H7 (cell line): ENCODE data around the gene FGFR1OP2. TPM values are rescaled to one million over a fixed set of nuclear protein-coding genes. Genes with fewer than 3 reads are reported as not detected.
A peak's percentile ranks its signal among the peaks of the same experiment; 100 is the strongest.
"Not testable (repeated sequence)": the region's sequence is repeated elsewhere in the genome, so short reads cannot be mapped to it uniquely, and the experiment has no call there.

Experiments used
- DNase-seq: peaks from one replicate; pipeline ENCODE4 v3.0.0; 2012
- H3K27me3 ChIP-seq: 2 replicates; pipeline ENCODE4 v1.6.0; 2011; ENCODE audit warnings: mild to moderate bottlenecking, low read length; ENCODE audit not compliant: control insufficient read depth, insufficient read depth
- H3K36me3 ChIP-seq: replicated peaks from 2 replicates; pipeline ENCODE4 v1.5.1; 2011; ENCODE audit warnings: low read length; ENCODE audit not compliant: control insufficient read depth, insufficient read depth
- H3K4me3 ChIP-seq: 2 replicates; pipeline ENCODE4 v1.5.1; 2011; ENCODE audit warnings: low read depth, mild to moderate bottlenecking, control low read depth, low read length, moderate library complexity; ENCODE audit not compliant: insufficient read depth
- total RNA-seq: library from RNA; depleted of rRNA; stranded (reverse); fragments of >200 nt; shearing (Covaris generic); gene quantifications from 2 replicates; pipeline ENCODE4 v1.2.3, GENCODE V29; 2014; rRNA removed

The FGFR1OP2 gene
- total RNA-seq: 24.0 and 39.9 TPM in 2 replicates

DNA sequence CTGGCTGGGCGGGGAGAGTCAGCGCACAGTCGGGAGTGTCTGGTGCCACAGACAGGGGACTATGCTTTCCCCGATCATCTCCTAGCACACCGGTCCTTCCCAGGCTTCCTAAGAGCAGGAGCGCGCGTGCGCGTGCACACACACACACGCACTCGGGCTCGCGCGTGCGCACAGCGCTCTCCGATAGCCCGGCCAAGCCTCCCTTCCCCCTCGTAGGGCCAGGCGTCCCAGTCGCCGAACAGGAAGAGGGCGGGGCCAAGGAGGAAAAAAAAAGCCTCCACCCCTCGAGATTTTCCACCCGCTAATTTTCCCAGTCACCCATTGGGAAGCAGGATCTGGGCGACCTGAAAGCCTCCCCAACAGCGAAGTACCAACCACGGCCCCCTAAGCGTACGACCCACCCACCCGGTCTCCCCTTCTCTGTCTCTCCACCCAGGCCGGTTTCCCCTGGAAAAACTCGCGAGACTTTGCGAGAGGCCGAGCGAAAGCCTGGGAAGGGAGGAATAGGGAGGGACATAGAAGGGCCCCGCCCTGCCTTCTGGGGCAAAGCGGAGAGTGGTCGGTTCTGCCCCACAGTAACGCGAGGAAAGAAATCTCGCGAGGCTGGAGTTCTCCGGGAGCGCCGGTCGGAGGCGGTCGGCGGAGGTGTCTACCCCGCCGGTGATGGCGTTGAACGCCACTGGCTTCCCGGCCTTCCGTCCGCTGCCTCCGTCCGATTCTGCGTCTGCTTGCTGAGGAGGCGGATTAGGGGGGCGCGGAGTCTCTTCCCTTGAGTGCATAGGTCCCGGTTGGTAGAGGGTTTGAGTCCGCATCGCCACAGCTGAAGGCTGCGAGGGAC, at the start of gene FGFR1OP2, which contains the start of gene INTS13:
Gene FGFR1OP2 (plus strand): TSS at position 608 of the 838 bp plus-strand sequence. CDS start 15,689 bp downstream, outside the sequence.
Gene INTS13 (minus strand): TSS at position 119 of the 838 bp plus-strand sequence. CDS start 1,178 bp downstream, outside the sequence.
- DNase-seq: peak; percentile 90

DNA sequence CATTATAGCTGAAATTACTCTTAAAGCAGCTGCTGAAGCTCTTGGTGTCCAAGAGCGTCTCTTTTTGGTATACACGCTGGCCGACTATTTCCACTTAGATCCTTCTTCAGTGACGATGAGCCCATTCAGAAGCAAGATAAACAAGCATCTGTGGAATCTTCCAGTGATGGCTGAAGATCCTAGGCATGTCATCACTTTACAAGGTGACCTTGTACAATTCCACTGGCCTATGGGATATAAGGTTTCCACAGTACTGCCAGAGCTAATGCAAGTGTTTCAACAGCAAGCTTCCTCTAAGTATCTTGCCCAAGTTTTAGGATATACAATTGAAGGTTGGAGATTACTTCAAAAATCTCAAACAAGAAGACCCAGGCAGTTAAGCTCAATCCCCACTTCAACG, 47.5 kb upstream of the FGFR1OP2 start:
- no peak overlapping the region for H3K4me3 ChIP-seq

More for the DNA sequence above, at the start of gene FGFR1OP2, which contains the start of gene INTS13:
- Histone ChIP-seq H3K27me3 (no peaks in the 10 kb centered on the region), H3K4me3 (peak within 1 kb of the TSS; percentile 92), H3K36me3 (peaks cover 2% of the 10 kb centered on the region; the same call in 1 of the 2 replicates)

DNA sequence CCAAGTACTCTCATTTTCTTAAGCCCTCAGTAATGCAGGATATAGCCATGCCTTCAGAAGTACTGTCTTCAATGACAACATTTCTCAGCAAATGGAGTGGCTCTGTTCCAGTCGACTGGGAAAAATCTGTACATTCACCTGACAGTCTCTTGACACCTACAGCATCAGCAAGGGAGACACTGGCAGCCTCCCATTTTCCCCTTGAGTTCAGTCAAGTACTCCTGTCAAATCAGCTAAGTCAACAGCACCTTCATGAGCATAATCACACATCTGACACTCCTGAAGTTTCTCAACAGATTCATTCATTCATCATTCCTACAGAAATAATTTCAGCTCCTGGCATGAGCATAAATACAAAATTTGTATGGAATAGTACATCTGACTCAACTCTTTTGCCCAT, 46.6 kb upstream of the FGFR1OP2 start:
- no peaks in the 10 kb centered on the region for H3K27me3 ChIP-seq
- no peak for DNase-seq
- H3K36me3 ChIP-seq: no peaks in the 10 kb centered on the region
- H3K4me3 ChIP-seq: no peak overlapping the region

More for the DNA sequence above, 47.5 kb upstream of the FGFR1OP2 start:
- H3K36me3 ChIP-seq: no peaks in the 10 kb centered on the region
- DNase-seq: no peak
- H3K27me3 ChIP-seq: no peaks in the 10 kb centered on the region

DNA sequence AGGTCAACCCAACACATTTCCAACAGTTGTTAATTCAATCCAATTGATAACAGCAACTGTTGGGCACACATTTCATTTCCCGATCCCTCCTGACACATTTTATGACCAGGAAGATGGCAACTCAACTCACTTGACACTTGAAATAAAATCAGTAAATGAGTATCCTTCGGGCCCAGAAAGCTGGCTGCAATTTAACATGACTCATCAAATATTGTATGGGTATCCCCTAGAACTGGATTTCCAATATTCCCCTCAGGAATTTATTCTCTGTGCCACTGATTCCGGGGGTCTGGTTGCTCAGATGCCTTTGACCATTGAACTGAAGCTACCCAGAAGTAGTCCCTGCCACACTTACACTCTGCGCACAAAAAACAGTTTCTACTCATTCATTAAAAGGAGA, 42.6 kb upstream of the FGFR1OP2 start:
- Histone ChIP-seq H3K4me3 (no peak overlapping the region), H3K36me3 (peaks cover 2% of the 10 kb centered on the region), H3K27me3 (no peaks in the 10 kb centered on the region)
- DNase-seq: no peak

DNA sequence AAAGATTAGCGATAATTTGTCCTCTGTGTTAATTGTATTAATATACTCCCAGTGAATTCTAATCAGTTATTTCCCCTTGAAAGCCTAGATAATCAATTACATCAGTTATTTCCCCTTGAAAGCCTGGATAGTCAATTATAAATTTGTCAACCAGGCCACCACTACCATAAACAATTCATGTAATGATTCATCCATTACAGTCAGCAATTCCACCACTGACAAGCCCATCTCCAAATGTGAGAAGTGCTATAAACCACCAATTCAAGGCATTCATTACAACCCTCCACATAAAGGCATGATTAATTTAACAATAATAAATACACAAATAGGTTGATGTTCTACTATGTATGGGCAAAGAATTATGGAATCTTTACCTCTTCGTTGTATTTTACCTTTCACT, 41.4 kb upstream of the FGFR1OP2 start:
- peaks cover 2% of the 10 kb centered on the region for H3K36me3 ChIP-seq
- no peak for DNase-seq
- no peaks in the 10 kb centered on the region for H3K27me3 ChIP-seq

DNA sequence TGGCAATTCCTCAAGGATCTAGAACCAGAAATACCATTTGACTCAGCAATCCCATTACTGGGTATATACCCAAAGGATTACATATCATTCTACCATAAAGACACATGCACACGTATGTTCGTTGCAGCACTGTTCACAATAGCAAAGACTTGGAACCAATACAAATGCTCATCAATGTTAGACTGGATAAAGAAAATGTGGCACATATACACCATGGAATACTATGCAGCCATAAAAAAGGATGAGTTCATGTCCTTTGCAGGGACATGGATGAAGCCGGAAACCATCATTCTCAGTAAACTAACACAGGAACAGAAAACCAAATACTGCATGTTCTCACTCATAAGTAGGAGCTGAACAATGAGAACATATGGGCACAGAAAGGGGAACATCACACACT, 34.9 kb upstream of the FGFR1OP2 start:
- H3K27me3 ChIP-seq, H3K4me3 ChIP-seq, DNase-seq, H3K36me3 ChIP-seq: not testable (repeated sequence)

More for the DNA sequence above, 41.4 kb upstream of the FGFR1OP2 start:
- no peak overlapping the region for H3K4me3 ChIP-seq

DNA sequence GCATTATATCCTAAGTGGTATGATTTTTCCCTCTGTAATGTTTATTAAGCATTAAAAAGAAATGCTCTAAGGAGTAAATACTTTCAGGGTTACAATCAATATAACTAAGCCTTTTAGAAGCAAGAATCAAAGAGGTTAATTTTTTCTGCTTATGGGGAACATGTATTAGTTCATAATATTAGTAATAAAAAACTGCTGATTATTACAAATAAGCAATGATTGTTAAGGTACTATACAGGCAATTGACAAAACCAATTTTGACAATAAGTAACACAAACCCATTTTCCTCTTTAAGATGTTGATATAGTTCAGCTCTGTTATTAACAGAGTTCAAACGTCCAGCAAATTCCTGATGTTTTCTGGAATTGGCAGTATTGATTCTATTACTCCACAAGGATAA, 32.2 kb upstream of the FGFR1OP2 start:
- Histone ChIP-seq H3K4me3 (no peak overlapping the region), H3K36me3 (peaks cover 6% of the 10 kb centered on the region), H3K27me3 (no peaks in the 10 kb centered on the region)
- DNase-seq: no peak

DNA sequence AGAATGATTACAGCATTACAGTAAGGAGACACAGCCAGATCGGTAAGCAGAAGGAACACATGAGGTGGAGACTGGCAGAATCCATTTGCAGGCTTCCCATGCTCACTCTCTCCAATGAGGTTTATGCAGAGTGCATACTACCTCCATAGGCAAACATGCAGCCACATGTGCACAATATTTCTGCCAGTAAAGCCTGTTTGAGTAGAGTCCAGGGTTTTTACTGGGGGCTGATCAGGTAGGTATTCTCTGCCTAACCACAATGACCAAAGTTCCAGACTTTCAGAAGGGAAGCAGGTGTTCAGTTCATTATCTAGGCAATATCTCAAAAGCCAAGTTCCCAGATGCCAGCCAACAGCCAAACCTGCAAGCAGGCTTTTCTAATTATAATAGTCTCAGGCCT, 31.6 kb upstream of the FGFR1OP2 start:
- no peak overlapping the region for H3K4me3 ChIP-seq
- H3K27me3 ChIP-seq: no peaks in the 10 kb centered on the region
- no peak for DNase-seq
- peaks cover 7% of the 10 kb centered on the region for H3K36me3 ChIP-seq

DNA sequence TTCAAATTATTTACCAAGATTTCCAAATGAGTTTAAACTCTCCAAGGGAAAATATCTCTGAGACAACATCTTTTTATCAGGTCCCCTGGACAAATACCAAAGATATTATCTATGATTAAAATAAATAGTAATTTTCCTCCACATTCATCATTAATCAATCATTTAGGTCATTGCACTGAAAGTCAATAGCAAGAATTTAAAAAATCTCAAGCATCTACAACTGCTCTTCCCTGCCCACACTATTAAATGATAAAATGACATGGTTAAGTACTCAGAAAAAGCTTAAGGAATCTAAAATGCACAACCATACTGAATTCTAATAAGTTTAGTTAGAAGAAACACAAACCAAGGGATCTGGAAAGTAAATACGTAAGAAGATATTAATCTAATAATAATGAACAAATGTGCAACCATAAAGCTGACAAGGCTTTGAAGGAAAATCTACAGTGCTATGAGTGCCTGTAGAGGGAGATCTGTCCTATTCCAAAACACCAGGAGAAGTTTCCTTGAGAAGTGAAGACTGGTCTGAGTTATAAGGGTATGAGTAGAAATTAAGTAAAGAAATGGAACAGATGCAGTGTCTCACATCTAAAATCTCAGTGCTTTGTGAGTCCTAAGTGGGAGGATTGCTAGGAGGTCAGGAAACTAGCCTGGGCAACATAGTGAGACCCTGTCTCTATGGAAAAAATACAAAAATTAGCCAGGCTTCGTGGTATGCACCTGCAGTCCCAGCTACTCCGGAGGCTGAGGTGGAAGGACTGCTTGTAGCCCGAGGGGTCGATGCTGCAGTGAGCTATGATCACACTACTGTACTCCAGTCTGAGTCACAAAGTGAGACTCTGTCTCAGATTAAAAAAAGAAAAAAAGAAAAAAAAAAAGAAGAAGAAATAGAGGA, 19.7 kb upstream of the FGFR1OP2 start:
- no peaks in the 10 kb centered on the region for H3K27me3 ChIP-seq
- peaks cover 9% of the 10 kb centered on the region for H3K36me3 ChIP-seq
- DNase-seq: no peak
- no peak overlapping the region for H3K4me3 ChIP-seq

DNA sequence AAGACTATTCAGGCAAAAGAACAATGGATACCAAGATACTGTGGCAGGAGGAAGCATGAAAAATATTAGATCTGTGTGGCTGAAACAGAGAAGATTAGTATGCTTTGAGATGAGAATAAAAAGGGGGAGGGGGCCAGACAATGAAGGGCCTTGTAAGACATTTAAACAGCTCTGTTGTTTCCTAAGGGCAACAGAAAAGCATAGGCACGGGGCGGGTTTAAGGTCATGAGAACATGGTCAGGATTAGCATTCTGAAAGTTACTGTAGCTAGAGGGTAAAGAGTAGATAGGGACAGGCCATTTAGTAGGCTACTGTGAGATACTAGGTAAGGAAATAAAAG, 19.1 kb upstream of the FGFR1OP2 start:
- Histone ChIP-seq H3K4me3 (no peak overlapping the region), H3K27me3 (no peaks in the 10 kb centered on the region), H3K36me3 (peaks cover 7% of the 10 kb centered on the region)
- no peak for DNase-seq

DNA sequence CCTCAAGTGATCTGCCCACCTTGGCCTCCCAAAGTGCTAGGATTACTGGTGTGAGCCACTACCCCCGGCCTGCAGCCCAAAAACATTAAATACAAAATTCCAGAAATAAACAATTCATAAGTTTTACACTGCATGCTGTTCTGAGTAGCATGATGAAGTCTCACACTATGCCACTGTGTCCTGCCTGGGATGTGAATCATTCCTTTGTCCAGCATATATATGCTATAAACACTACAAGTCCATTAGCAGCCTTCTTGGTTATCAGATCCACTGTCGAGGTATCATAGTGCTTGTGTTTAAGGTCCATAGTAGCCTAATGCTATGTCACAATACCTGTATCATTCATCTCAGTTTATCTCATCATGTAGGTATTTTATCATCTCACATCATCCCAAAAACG, 16.4 kb upstream of the FGFR1OP2 start:
- no peaks in the 10 kb centered on the region for H3K27me3 ChIP-seq
- H3K36me3 ChIP-seq: peaks cover 10% of the 10 kb centered on the region
- H3K4me3 ChIP-seq: no peak overlapping the region
- no peak for DNase-seq

DNA sequence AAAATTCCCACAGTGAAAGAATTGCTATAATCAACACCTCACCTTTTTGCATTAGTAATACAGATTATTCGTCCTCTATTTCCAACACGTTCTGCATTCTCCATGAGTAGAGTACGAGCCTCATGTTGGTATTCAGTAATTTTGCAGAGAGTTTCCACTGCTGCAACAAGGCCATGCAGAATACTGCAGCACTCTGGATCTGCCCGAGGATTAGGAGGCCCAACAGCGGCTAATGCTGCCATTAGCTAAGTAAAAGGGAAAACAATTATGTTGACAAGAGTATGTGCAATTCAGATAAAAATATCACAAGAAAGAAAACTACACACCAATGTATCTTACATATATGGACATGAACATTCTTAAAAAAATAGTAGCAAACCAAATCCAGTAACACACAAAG, 9.6 kb upstream of the FGFR1OP2 start:
- Histone ChIP-seq H3K27me3 (no peaks in the 10 kb centered on the region), H3K4me3 (no peak overlapping the region), H3K36me3 (peaks cover 11% of the 10 kb centered on the region)
- DNase-seq: no peak

DNA sequence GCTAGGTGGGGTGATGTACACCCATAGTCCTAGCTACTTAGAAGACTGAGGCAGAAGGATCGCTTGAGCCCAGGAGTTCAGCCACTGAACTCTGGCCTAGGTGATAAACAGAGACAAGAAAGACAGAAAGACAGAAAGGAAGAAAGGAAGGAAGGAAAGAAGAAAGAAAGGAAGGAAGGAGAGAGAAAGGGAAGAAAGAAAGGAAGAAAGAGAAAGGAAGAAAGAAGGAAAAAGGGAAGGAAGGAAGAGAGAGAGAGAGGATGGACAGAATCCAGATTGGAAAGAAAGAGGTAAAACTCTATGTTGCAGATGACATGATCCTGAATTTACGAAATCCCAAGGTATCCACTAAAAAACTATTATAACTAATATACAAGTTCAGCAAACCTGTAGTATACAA, 8.7 kb upstream of the FGFR1OP2 start:
- Histone ChIP-seq H3K4me3 (no peak overlapping the region), H3K27me3 (no peaks in the 10 kb centered on the region), H3K36me3 (peaks cover 11% of the 10 kb centered on the region)
- no peak for DNase-seq

DNA sequence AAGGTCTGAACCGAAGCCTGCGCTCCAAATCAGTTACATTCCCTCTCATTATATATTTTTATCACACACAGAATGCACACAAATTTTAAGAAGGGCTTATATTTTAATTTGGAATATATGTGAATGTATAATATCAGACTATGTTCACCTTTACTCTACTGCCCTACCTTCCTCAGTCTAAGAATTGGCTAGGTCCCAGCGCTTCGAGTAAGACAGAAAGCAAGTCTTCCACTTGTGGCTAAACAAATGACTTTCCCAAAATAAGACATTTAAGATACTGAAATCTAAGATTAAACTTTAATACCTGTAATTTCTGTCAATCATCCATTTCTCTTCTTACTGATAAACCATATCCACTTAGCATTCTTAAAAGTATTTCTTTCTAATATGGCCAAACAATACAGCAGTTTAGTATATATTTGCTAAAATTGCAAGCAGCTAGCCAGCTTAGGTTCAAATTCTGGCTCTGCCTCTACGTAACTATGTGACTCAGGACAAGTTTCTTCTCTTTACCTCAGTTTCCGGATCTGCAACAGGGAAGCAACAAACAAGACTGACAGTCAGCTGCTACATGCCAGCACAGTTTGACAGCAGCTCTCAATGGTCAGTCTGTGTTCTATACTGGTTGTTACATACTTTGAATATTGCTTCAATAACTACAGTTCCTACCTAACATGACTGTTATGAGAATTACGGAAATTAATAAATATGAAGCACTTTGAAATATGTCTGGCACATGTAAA, 2.5 kb upstream of the FGFR1OP2 start:
- Histone ChIP-seq H3K4me3 (no peak overlapping the region), H3K36me3 (peaks cover 4% of the 10 kb centered on the region; the same call in 1 of the 2 replicates), H3K27me3 (no peaks in the 10 kb centered on the region)
- no peak for DNase-seq
